GM12875 (cell line): Measurements from ENCODE around the gene SRSF8.

Source experiments
- H3K4me3 ChIP-seq: one replicate; pipeline ENCODE4 v1.5.1; 2011; ENCODE audit warnings: low read depth, low read length, control low read depth
- CTCF ChIP-seq: IDR thresholded peaks from 2 replicates; pipeline ENCODE4 v1.5.1; 2011; ENCODE audit warnings: low read depth, mild to moderate bottlenecking, control low read depth, inconsistent platforms, low read length, moderate library complexity, borderline replicate concordance; ENCODE audit not compliant: insufficient read depth

SRSF8 gene

GRCh38 chr11:95097209-95097608, 30.5 kb downstream of the SRSF8 start:
- no peak for TF ChIP-seq CTCF
- no peak overlapping the region for H3K4me3 ChIP-seq

- TF ChIP-seq CTCF = no peak
- H3K4me3 ChIP-seq = no peak overlapping the region
These were observed 32.1 kb downstream of the SRSF8 start for GRCh38 chr11:95098826-95099225.

GRCh38 chr11:95100191-95100648, 33.5 kb downstream of the SRSF8 start:
- no peak overlapping the region for H3K4me3 ChIP-seq
- no peak for TF ChIP-seq CTCF

- no peak for TF ChIP-seq CTCF
These were observed 34.3 kb downstream of the SRSF8 start for GRCh38 chr11:95100856-95101507.

GRCh38 chr11:95101935-95102334, 35.2 kb downstream of the SRSF8 start:
- TF ChIP-seq CTCF = no peak
- no peak overlapping the region for H3K4me3 ChIP-seq

More at GRCh38 chr11:95100856-95101507, 34.3 kb downstream of the SRSF8 start:
- H3K4me3 ChIP-seq = no peak overlapping the region

- no peak overlapping the region for H3K4me3 ChIP-seq
- TF ChIP-seq CTCF = no peak
These were observed 36.0 kb downstream of the SRSF8 start for GRCh38 chr11:95102733-95103132.

GRCh38 chr11:95103701-95104100, 37.0 kb downstream of the SRSF8 start:
- no peak overlapping the region for H3K4me3 ChIP-seq
- no peak for TF ChIP-seq CTCF
